Renal pelvis (tissue), 3 donors: ENCODE measurements around the gene CUL5. TPM values are rescaled to one million over a fixed set of nuclear protein-coding genes. Genes with fewer than 3 reads are reported as not detected.

Source experiments
- polyA plus RNA-seq, 3 donors: library from polyadenylated mRNA; unstranded; fragments of 120-200 nt; gene quantifications; one replicate each; pipeline ENCODE4 v1.2.1, GENCODE V29; 2013; ENCODE audit not compliant: insufficient read length in 3 of 3

CUL5 gene
- polyA plus RNA-seq, 3 donors: 33.8 to 43.2 (median 41.6) TPM

Other genes starting within 250 kb of the CUL5 start
- 10 to 100 TPM; 14.9 to 17.4 (median 15.9) TPM for gene SLC35F2, start 150.1 kb upstream of the CUL5 start, polyA plus RNA-seq
- under 1 TPM; 0.51 to 0.86 (median 0.73) TPM for gene RAB39A, start 80.5 kb upstream of the CUL5 start, polyA plus RNA-seq
- gene ACAT1, start 112.7 kb downstream of the CUL5 start, polyA plus RNA-seq: 100 to 1,000 TPM in 1 of 3 donors, 10 to 100 TPM in 2; 93.9 to 101 (median 96.3) TPM
- 10 to 100 TPM; 16.1 to 24.2 (median 18.6) TPM for gene NPAT, start 213.7 kb downstream of the CUL5 start, polyA plus RNA-seq
- gene ATM, start 214.2 kb downstream of the CUL5 start, polyA plus RNA-seq: 100 to 1,000 TPM in 1 of 3 donors, 10 to 100 TPM in 2; 56.3 to 100 (median 76.2) TPM